OCI-LY3 (cell line): ENCODE measurements around the gene CRX.

Experiments used
- H2AFZ ChIP-seq: fragments of 200-600, 300-600 bp; shearing (Covaris generic); 2 replicates; pipeline ENCODE4 v1.6.0; 2014; ENCODE audit warnings: antibody characterized with exemption, low read depth, low read length
- H3K27ac ChIP-seq: fragments of 200-600, 300-600 bp; sonication (generic); 2 replicates; pipeline ENCODE4 v1.5.1; 2014; ENCODE audit warnings: mild to moderate bottlenecking, low read length, moderate library complexity, mixed read lengths
- H3K27me3 ChIP-seq: fragments of 200-600, 300-600 bp; sonication (generic); 2 replicates; pipeline ENCODE4 v1.6.1; 2014; ENCODE audit warnings: low read depth, low read length, mixed read lengths
- H3K36me3 ChIP-seq: fragments of 200-600, 300-600 bp; sonication (generic); replicated peaks from 2 replicates; pipeline ENCODE3; 2014; ENCODE audit warnings: low read depth, low read length, mixed read lengths
- H3K4me1 ChIP-seq: fragments of 300-600, 200-600 bp; sonication (generic); 2 replicates; pipeline ENCODE4 v1.6.1; 2014; ENCODE audit warnings: low read length, mixed read lengths
- H3K4me2 ChIP-seq: fragments of 200-600, 300-600 bp; sonication (generic); 2 replicates; pipeline ENCODE4 v1.6.1; 2014; ENCODE audit warnings: low read length, mixed read lengths
- H3K4me3 ChIP-seq: fragments of 300-600, 200-600 bp; sonication (generic); 2 replicates; pipeline ENCODE4 v1.5.1; 2014; ENCODE audit warnings: antibody characterized with exemption, mild to moderate bottlenecking, low read length, moderate library complexity
- H3K79me2 ChIP-seq: fragments of 300-600, 200-600 bp; shearing (Covaris generic); 2 replicates; pipeline ENCODE4 v1.6.1; 2014; ENCODE audit warnings: mild to moderate bottlenecking, low read length, mixed read lengths
- H3K9ac ChIP-seq: fragments of 300-600, 200-600 bp; shearing (Covaris generic); 2 replicates; pipeline ENCODE4 v1.6.0; 2014; ENCODE audit warnings: mild to moderate bottlenecking, low read length, moderate library complexity
- H3K9me3 ChIP-seq: fragments of 200-600, 300-600 bp; shearing (Covaris generic); 2 replicates; pipeline ENCODE4 v1.6.1; 2014; ENCODE audit warnings: low read length, mixed read lengths; ENCODE audit not compliant: insufficient read depth
- H4K20me1 ChIP-seq: fragments of 200-600, 300-600 bp; sonication (generic); 2 replicates; pipeline ENCODE4 v1.6.1; 2016; ENCODE audit warnings: low read length, mixed read lengths; ENCODE audit not compliant: insufficient read depth
- EZH2phosphoT487 ChIP-seq: fragments of 200-600 bp; shearing (Covaris generic); IDR thresholded peaks from 2 replicates; pipeline ENCODE4 v1.6.1; 2018; ENCODE audit warnings: antibody characterized with exemption, mixed run types, low read depth
- TF ChIP-seq, protein P1 (sequence below): fragments of 200-600, 300-600 bp; sonication (generic); IDR thresholded peaks from 2 replicates; pipeline ENCODE4 v1.5.1; 2014; ENCODE audit warnings: antibody characterized with exemption, low read length, low read depth

CRX gene

DNA sequence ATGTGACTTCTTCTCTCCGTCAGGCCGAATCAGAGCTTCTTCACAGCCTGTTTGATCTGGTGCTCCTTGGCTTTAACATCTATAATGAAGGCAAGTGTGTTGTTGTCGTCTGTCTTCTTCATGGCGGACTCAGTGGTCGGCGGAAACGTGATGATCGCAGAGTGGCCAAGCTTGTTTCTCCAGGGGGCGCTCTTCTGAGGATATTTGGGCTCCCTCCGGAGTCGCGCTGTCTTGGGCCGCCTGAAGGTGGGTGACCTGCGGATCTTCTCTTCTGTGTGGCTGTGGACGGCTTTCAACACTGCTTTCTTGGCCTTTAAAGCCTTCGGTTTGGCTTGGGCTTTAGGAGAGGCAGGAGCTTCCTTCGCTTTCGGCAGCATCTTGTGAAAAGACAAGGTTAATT, 27.2 kb upstream of the CRX start:
- no peaks in the 10 kb centered on the region for H4K20me1 ChIP-seq
- H3K79me2 ChIP-seq = no peaks in the 10 kb centered on the region
- H2AFZ ChIP-seq = no peak overlapping the region
- peaks cover 3% of the 10 kb centered on the region; the same call in 1 of the 2 replicates for H3K4me1 ChIP-seq
- no peak overlapping the region for H3K4me2 ChIP-seq
- H3K27me3 ChIP-seq = peaks cover 7% of the 10 kb centered on the region; the same call in 1 of the 2 replicates
- no peak overlapping the region for H3K27ac ChIP-seq
- no peak overlapping the region for H3K9ac ChIP-seq
- peaks cover 2% of the 10 kb centered on the region for H3K36me3 ChIP-seq
- TF ChIP-seq EZH2phosphoT487 = no peak
- TF ChIP-seq, protein P1, sequence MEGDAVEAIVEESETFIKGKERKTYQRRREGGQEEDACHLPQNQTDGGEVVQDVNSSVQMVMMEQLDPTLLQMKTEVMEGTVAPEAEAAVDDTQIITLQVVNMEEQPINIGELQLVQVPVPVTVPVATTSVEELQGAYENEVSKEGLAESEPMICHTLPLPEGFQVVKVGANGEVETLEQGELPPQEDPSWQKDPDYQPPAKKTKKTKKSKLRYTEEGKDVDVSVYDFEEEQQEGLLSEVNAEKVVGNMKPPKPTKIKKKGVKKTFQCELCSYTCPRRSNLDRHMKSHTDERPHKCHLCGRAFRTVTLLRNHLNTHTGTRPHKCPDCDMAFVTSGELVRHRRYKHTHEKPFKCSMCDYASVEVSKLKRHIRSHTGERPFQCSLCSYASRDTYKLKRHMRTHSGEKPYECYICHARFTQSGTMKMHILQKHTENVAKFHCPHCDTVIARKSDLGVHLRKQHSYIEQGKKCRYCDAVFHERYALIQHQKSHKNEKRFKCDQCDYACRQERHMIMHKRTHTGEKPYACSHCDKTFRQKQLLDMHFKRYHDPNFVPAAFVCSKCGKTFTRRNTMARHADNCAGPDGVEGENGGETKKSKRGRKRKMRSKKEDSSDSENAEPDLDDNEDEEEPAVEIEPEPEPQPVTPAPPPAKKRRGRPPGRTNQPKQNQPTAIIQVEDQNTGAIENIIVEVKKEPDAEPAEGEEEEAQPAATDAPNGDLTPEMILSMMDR = peak; percentile 15
- H3K4me3 ChIP-seq = no peak overlapping the region
- peaks cover 8% of the 10 kb centered on the region; the same call in 1 of the 2 replicates for H3K9me3 ChIP-seq

DNA sequence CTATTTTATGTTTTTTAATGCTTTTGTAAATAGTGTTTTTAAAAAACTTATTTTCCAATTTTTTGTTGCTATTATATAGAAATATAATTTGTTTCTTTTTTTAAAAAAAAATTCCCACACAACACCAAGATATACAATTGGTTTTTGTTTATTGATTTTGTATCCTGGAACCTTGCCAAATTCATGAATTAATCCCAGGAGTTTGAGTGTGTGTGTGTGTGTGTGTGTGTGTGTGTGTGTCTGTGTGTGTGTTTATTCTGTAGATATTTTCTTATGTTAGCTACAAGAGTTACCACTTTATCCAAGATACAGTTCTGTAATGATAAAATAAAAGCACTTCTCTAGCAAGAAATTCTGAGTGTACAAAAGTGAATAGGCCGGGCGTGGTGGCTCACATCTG, 25.0 kb upstream of the CRX start:
- Histone ChIP-seq H3K79me2 (no peaks in the 10 kb centered on the region), H3K9ac (no peak overlapping the region), H3K4me1 (no peaks in the 10 kb centered on the region), H3K4me3 (no peak overlapping the region), H3K9me3 (peaks cover 8% of the 10 kb centered on the region; the same call in 1 of the 2 replicates), H3K4me2 (no peak overlapping the region), H3K36me3 (peaks cover 2% of the 10 kb centered on the region), H3K27me3 (peaks cover 7% of the 10 kb centered on the region; the same call in 1 of the 2 replicates), H4K20me1 (no peaks in the 10 kb centered on the region), H2AFZ (no peak overlapping the region), H3K27ac (no peak overlapping the region)
- no peak for TF ChIP-seq EZH2phosphoT487
- TF ChIP-seq, protein P1 = no peak

DNA sequence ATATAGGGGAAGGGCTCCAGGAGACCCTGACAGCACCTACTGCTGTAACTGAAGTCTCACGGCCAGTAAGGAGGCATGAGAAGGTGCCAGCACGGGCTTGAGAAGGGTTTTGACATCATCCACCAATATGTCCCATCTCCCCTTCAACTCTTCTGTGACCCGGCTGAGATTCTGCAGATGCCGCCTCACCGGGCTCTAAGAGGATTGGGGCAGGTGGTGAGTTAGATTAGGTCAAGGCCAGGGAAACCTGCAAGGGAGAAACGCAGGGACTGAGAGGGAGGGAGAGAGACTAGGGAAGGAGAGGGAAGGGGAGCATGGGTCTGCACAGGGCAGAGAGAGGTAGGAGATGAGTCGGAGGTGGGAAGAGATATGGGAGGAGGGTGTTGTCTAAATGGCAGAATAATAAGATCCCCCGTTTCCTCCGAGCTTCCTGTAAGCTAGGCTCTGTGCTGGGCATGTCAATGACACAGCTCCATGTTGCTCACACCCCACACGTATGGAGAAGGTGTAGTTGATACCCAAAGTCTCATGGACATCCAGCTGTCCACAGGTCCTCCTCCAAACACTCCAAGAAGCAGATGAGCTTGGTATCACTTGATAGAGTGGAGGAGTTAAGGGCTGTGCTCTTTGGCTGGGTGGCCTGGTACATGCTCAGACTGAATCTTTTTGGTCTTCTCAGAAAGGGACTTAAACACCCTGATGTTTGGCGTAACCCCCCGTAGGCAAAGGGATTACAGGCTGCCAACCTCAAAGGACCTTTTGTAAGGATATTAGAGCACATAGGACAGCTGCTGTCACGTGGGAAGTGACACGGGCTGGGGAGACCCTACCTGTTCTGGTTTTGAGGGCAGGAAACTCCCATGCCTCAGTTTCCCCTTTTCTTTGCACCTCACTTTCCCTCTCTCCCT, 23.5 kb upstream of the CRX start:
- no peak overlapping the region for H3K27ac ChIP-seq
- H3K9ac ChIP-seq = no peak overlapping the region
- H2AFZ ChIP-seq = no peak overlapping the region

DNA sequence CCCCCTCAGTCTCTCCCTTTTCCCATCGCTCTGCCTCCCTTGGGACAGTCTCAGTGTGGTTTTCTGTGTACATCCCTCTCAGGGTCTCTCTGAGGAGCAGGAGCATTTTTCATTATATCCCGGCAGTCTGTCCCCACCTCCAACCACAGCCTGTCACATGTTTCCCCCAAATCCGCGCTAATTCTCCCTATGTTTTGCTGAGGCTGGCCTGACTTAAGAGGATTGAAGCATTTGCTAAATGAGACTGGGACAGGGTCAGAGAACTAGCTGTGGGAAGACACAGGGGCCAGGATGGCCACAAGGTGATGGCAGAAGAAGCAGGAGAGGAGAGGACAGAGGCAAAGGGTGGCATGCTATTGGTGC, 22.9 kb upstream of the CRX start:
- no peak overlapping the region for H3K27ac ChIP-seq
- no peaks in the 10 kb centered on the region for H3K9me3 ChIP-seq
- H2AFZ ChIP-seq = no peak overlapping the region
- no peaks in the 10 kb centered on the region for H3K79me2 ChIP-seq
- H3K4me1 ChIP-seq = no peaks in the 10 kb centered on the region
- no peaks in the 10 kb centered on the region for H4K20me1 ChIP-seq
- H3K9ac ChIP-seq = no peak overlapping the region
- no peak overlapping the region for H3K4me2 ChIP-seq
- H3K4me3 ChIP-seq = no peak overlapping the region
- H3K36me3 ChIP-seq = no peaks in the 10 kb centered on the region
- no peak for TF ChIP-seq EZH2phosphoT487
- TF ChIP-seq, protein P1 = no peak
- peaks cover 7% of the 10 kb centered on the region; the same call in 1 of the 2 replicates for H3K27me3 ChIP-seq

More for the DNA sequence above, 23.5 kb upstream of the CRX start:
- Histone ChIP-seq H3K79me2 (no peaks in the 10 kb centered on the region), H3K4me1 (no peaks in the 10 kb centered on the region), H3K4me3 (no peak overlapping the region), H3K36me3 (no peaks in the 10 kb centered on the region), H3K4me2 (no peak overlapping the region), H4K20me1 (no peaks in the 10 kb centered on the region), H3K9me3 (no peaks in the 10 kb centered on the region), H3K27me3 (peaks cover 7% of the 10 kb centered on the region; the same call in 1 of the 2 replicates)
- TF ChIP-seq, protein P1 = no peak
- no peak for TF ChIP-seq EZH2phosphoT487
